K562 (cell line): ENCODE results near the gene ZNF208. TPM values are rescaled to one million over a fixed set of nuclear protein-coding genes. Genes with fewer than 3 reads are reported as not detected.
"Not testable (repeated sequence)": the region's sequence is repeated elsewhere in the genome, so short reads cannot be mapped to it uniquely, and the experiment has no call there.

Source experiments
- ATAC-seq: fragments of 200-7000 bp; cut with Tn5 transposase; 3 replicates; pipeline ENCODE4 v1.9.1; 2020; ENCODE audit warnings: moderate library complexity
- BruUV-seq: library from RNA; stranded (reverse); fragments of 400-500 nt; replicated peaks from 2 replicates; lab custom pipeline; 2021; lab: Mats Ljungman, UMichigan
- CTCF ChIA-PET: fragments of 300-600 bp; formaldehyde crosslinking; extraction: SDS; loops from one replicate; lab custom pipeline; 2021; ENCODE audit warnings: low intra/inter-chr PET ratio; lab: Yijun Ruan, JAX
- POLR2A ChIA-PET: fragments of 300-600, 350-650 bp; sonication (Branson Sonifier 250); formaldehyde crosslinking; extraction: SDS; loops from one replicate; lab custom pipeline; 2021; ENCODE audit warnings: antibody characterized with exemption, inconsistent platforms; lab: Yijun Ruan, JAX
- DNase-seq, 4 experiments: peaks; one replicate each; pipeline versions ENCODE4 v3.0.0 to v3.0.0-alpha.2; 2011 to 2018; ENCODE audit warnings: low spot score in 3 of 4, mixed read lengths in 3 of 4; ENCODE audit errors: extremely low read depth in 1 of 4
- FAIRE-seq: peaks from 2 replicates; lab custom pipeline; 2011; peaks lifted over from hg19 to GRCh38; lab: Jason Lieb, UNC
- H2AFZ ChIP-seq: 2 replicates; pipeline ENCODE4 v1.6.0; 2011; ENCODE audit warnings: low read depth, low read length, control low read depth, inconsistent platforms
- H3K27ac ChIP-seq: fragments of 200-600 bp; 3 replicates; pipeline ENCODE4 v1.8.0; 2011; ENCODE audit warnings: low read depth, mild to moderate bottlenecking, control low read depth, inconsistent platforms, low read length, moderate library complexity, mixed read lengths; ENCODE audit errors: extremely low read depth
- H3K27me3 ChIP-seq, 2 experiments: fragments of 300-600 bp in 1 of 2; 2 replicates in 1 of 2; 3 replicates in 1 of 2; pipeline versions ENCODE4 v1.6.0 to v1.8.0; 2011; ENCODE audit warnings: inconsistent platforms in 2 of 2, low read length in 2 of 2, mild to moderate bottlenecking in 1 of 2, mixed read lengths in 1 of 2, moderate library complexity in 1 of 2; ENCODE audit not compliant: control insufficient read depth in 2 of 2, insufficient read depth in 2 of 2
- H3K36me3 ChIP-seq: fragments of 300-600 bp; 3 replicates; pipeline ENCODE4 v1.8.0; 2011; ENCODE audit warnings: mild to moderate bottlenecking, low read length, inconsistent platforms; ENCODE audit not compliant: control insufficient read depth, insufficient read depth
- H3K4me1 ChIP-seq, 2 experiments: fragments of 200-600 bp in 1 of 2; replicated peaks in 1 of 2; 2 replicates in 1 of 2; 3 replicates in 1 of 2; pipeline versions ENCODE4 v1.5.1 to v1.8.0; 2011; ENCODE audit warnings: inconsistent platforms in 2 of 2, low read length in 2 of 2, mild to moderate bottlenecking in 1 of 2, mixed read lengths in 1 of 2, moderate library complexity in 1 of 2; ENCODE audit not compliant: control insufficient read depth in 2 of 2, insufficient read depth in 2 of 2
- H3K4me2 ChIP-seq: 2 replicates; pipeline ENCODE4 v1.6.1; 2011; ENCODE audit warnings: low read length, control low read depth, inconsistent platforms, mixed read lengths; ENCODE audit not compliant: insufficient read depth
- H3K4me3 ChIP-seq: fragments of 200-600 bp; sonication (generic), shearing (Covaris generic); 2 replicates; pipeline ENCODE4 v1.5.1; 2016; ENCODE audit warnings: control low read depth, inconsistent platforms
- H3K79me2 ChIP-seq: fragments of 200-600 bp; 3 replicates; pipeline ENCODE4 v1.8.0; 2011; ENCODE audit warnings: low read length, inconsistent platforms; ENCODE audit not compliant: control insufficient read depth, insufficient read depth
- H3K9ac ChIP-seq, 2 experiments: 2 replicates each; pipeline versions ENCODE4 v1.6.0 to v1.6.1; 2011; ENCODE audit warnings: low read depth in 2 of 2, low read length in 2 of 2, control low read depth in 1 of 2, inconsistent platforms in 1 of 2, mild to moderate bottlenecking in 1 of 2, mixed read lengths in 1 of 2; ENCODE audit not compliant: insufficient read depth in 1 of 2
- H3K9me1 ChIP-seq: one replicate; pipeline ENCODE4 v1.6.0; 2011; ENCODE audit warnings: inconsistent platforms, mild to moderate bottlenecking, low read length, moderate library complexity; ENCODE audit not compliant: control insufficient read depth, insufficient read depth
- H3K9me3 ChIP-seq: replicated peaks from 2 replicates; pipeline ENCODE4 v1.5.1; 2011; ENCODE audit warnings: low read depth, low read length, inconsistent platforms; ENCODE audit not compliant: control insufficient read depth, insufficient read depth
- H4K20me1 ChIP-seq: replicated peaks from 2 replicates; pipeline ENCODE4 v1.6.1; 2011; ENCODE audit warnings: low read length, inconsistent platforms, mixed read lengths; ENCODE audit not compliant: control insufficient read depth, insufficient read depth
- CTCFL ChIP-seq: IDR thresholded peaks from 2 replicates; pipeline ENCODE4 v1.6.1; 2011; ENCODE audit warnings: borderline replicate concordance, low read depth, mild to moderate bottlenecking, moderate library complexity, low read length; ENCODE audit not compliant: insufficient read depth, poor library complexity, severe bottlenecking
- KLF1 ChIP-seq: fragments of 450-650 bp; IDR thresholded peaks from 2 replicates; pipeline ENCODE4 v1.6.1; 2016; ENCODE audit warnings: missing genetic modification characterization, missing compliant biosample characterization
- POLR2AphosphoS2 ChIP-seq: IDR thresholded peaks from 2 replicates; pipeline ENCODE4 v1.6.1; 2012; ENCODE audit warnings: low read length, improper control_type of control experiment
- SNAPC5 ChIP-seq: fragments of 250-450 bp; sonication (Bioruptor Pico); IDR thresholded peaks from 2 replicates; pipeline ENCODE4 v1.8.0; 2021; ENCODE audit warnings: moderate library complexity, mild to moderate bottlenecking, inconsistent platforms
- WGBS: fragments of 100-300 bp; shearing (Covaris generic); methylation state at CpG from one replicate; pipeline ENCODE4 v1.1.6; 2016; ENCODE audit warnings: low coverage, mixed read lengths; ENCODE audit not compliant: insufficient coverage; ENCODE audit errors: missing lambda C conversion rate; 5-methylcytosine and 5-hydroxymethylcytosine counted together
- in situ Hi-C: fragments of 300-500 bp; cut with MboI; formaldehyde crosslinking; loops from 4 replicates; pipeline ENCODE4 v1.15.0; 2018; ENCODE audit warnings: inconsistent platforms, mixed read lengths
- intact Hi-C: fragments of 100-400 bp; cut with micrococcal nuclease; formaldehyde crosslinking; loops from 2 replicates; pipeline ENCODE4 v1.14.2; 2022
- polyA plus RNA-seq, 8 experiments: library from polyadenylated mRNA; depleted of rRNA in 4 of 8; stranded (reverse) in 5 of 8; unstranded in 3 of 8; fragments of >200 nt; fragmentation: Nextera tagmentation in 2 of 8; fragmentation: Illumina TruSeq in 1 of 8; extraction: Ambion mirVana in 2 of 8; extraction: Trizol in 1 of 8; gene quantifications; 2 replicates each; pipeline versions ENCODE4 v1.2.1 to v1.2.3, GENCODE V29; 2011 to 2014; ENCODE audit warnings: inconsistent platforms in 1 of 8, missing spikeins in 1 of 8
- total RNA-seq, 7 experiments: library from RNA; depleted of rRNA in 6 of 7; stranded (reverse); fragments of >200 nt in 6 of 7; fragmentation: Illumina TruSeq in 2 of 7; extraction: Trizol in 2 of 7; gene quantifications; 2 replicates each; pipeline versions ENCODE4 v1.2.1 to v1.2.3, GENCODE V29; 2011 to 2021; ENCODE audit warnings: low replicate concordance in 1 of 7

ZNF208 gene
- total and polyA plus RNA-seq, 9 of the 15 experiments (the other 6 are each of a cell fraction or from before 2014, with no cell fraction given), result 0.81 to 4.5 (median 3.2) TPM

- Histone ChIP-seq H3K79me2 (no peaks in the 10 kb centered on the region), H3K9ac (no peak overlapping the region), H3K36me3 (no peaks in the 10 kb centered on the region), H3K27ac (no peak overlapping the region), H3K4me1 (no peaks in the 10 kb centered on the region), H3K4me3 (no peak overlapping the region), H3K27me3 (no peaks in the 10 kb centered on the region), H3K9me1 (no peaks in the 10 kb centered on the region), H3K9me3 (no peaks in the 10 kb centered on the region), H4K20me1 (no peaks in the 10 kb centered on the region), H3K4me2 (no peak overlapping the region), H2AFZ (no peak overlapping the region)
- BruUV-seq, result no TSS peak
- POLR2A ChIA-PET, result no interaction called here
- TF ChIP-seq CTCFL (no peak), KLF1 (no peak), POLR2AphosphoS2 (no peak), SNAPC5 (no peak)
- intact Hi-C loops, result no loop called here
- ATAC-seq (no peak), DNase-seq (no peak), FAIRE-seq (no peak)
- CTCF ChIA-PET, result no interaction called here
- in situ Hi-C loops, result no loop called here
Measured at GRCh38 chr19:22026687-22027086, 15.9 kb upstream of the ZNF208 start.

DNA sequence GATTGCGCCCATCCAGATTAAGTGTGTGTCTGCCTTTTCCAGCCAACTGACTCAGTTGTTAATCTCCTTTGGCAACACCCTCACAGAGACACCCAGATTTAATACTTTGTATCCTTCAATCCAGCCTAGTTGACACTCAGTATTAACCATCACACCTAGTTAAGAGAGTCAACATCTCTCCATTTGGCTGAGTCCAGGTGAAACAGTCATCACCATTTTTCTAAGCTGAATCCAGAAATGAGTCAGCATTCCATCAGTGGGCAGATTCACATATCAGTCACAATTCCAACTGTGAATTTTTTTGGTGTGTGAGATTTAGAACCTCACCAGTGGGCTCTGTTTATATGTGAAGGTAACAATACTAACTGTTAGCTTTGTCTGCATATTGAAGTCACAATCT lies 14.8 kb upstream of the ZNF208 start:
- 0% methylated on average over 1 of the region's 1 CpG for WGBS
- not testable (repeated sequence) for H3K9me3 ChIP-seq

More for the DNA sequence above, 14.8 kb upstream of the ZNF208 start:
- H3K9ac ChIP-seq, H3K36me3 ChIP-seq, H3K4me3 ChIP-seq, ATAC-seq, H3K79me2 ChIP-seq, in situ Hi-C loops, BruUV-seq, H3K27ac ChIP-seq, H3K4me2 ChIP-seq, H4K20me1 ChIP-seq, H2AFZ ChIP-seq, intact Hi-C loops, DNase-seq, H3K4me1 ChIP-seq, H3K27me3 ChIP-seq, H3K9me1 ChIP-seq, POLR2A ChIA-PET, FAIRE-seq, CTCF ChIA-PET: not testable (repeated sequence)
